Measurements from ENCODE around the gene TTBK2. TPM values are rescaled to one million over a fixed set of nuclear protein-coding genes. Genes with fewer than 3 reads are reported as not detected.

Gene TTBK2
- total and polyA plus RNA-seq, 2 donors (not counting 1 experiment from before 2014, with no cell fraction given), result 4.3 to 39.6 TPM

GRCh38 chr15:42730536-42730935 is 190.0 kb downstream of the TTBK2 start:
- Histone ChIP-seq H3K79me2 (ENCODE audit: control insufficient read depth, insufficient read depth, low read length) (peaks cover 2% of the 10 kb centered on the region), H3K9ac (ENCODE audit: low read length) (no peak overlapping the region), H3K4me2 (replicated peaks; ENCODE audit: low read depth, low read length, poor library complexity, severe bottlenecking) (no peak overlapping the region), H3K4me1 (ENCODE audit: control insufficient read depth in 2 of 2, insufficient read depth in 2 of 2, low read length in 2 of 2) (peaks cover 0 to 3% of the 10 kb centered on the region in 2 donors), H4K20me1 (ENCODE audit: control insufficient read depth, insufficient read depth, low read length, poor library complexity, severe bottlenecking) (no peaks in the 10 kb centered on the region), H2AFZ (ENCODE audit: insufficient read depth, low read depth, low read length, poor library complexity, severe bottlenecking) (no peak overlapping the region), H3K27me3 (replicated peaks in 1 of 4; ENCODE audit: control extremely low read depth in 1 of 4, control insufficient read depth in 3 of 4, insufficient read depth in 4 of 4, low read length in 3 of 4) (no peaks in the 10 kb centered on the region), H3K27ac (ENCODE audit: low read length in 2 of 2) (no peak overlapping the region), H3K36me3 (replicated peaks in 1 of 2; ENCODE audit: control extremely low read depth in 1 of 2, control insufficient read depth in 1 of 2, extremely low read depth in 1 of 2, insufficient read depth in 2 of 2, low read length in 1 of 2) (peaks cover 9 to 67% of the 10 kb centered on the region in 2 experiments), H3K9me3 (ENCODE audit: control extremely low read depth in 1 of 3, control insufficient read depth in 2 of 3, insufficient read depth in 1 of 3, low read length in 2 of 3) (no peaks in the 10 kb centered on the region), H3K4me3 (ENCODE audit: control extremely low read depth in 1 of 5, extremely low read depth in 1 of 5, insufficient read depth in 1 of 5, low read depth in 2 of 5, low read length in 4 of 5) (no peak overlapping the region)
- H3K27me3 Mint-ChIP-seq, result no peaks in the 10 kb centered on the region
- no peak for TF ChIP-seq EZH2 (IDR thresholded peaks at IDR 0.05; ENCODE audit: borderline replicate concordance, insufficient read depth, low read depth, low read length, poor library complexity, severe bottlenecking)
- TF ChIP-seq CTCF (IDR thresholded peaks at IDR 0.05), result no peak
- H3K9me3 Mint-ChIP-seq (ENCODE audit: insufficient read depth), result no peaks in the 10 kb centered on the region
- no peak overlapping the region for H3K4me3 Mint-ChIP-seq
- H3K27ac Mint-ChIP-seq, result no peak overlapping the region
- peaks cover 2% of the 10 kb centered on the region for H3K4me1 Mint-ChIP-seq
- DNase-seq (no peak), ATAC-seq (ENCODE audit: low read depth) (no peak)
- POLR2A ChIA-PET, result interaction anchor here (0.6 kb wide), 1 partner anchor 132 kb away, joined by 3 read pairs; no protein-coding TSS in a partner anchor
- CTCF ChIA-PET, result no interaction called here
- 97% methylated on average over 14 of the region's 14 CpGs for WGBS (ENCODE audit: insufficient coverage)
- intact Hi-C loops (cut with micrococcal nuclease), result loop anchor here (10.0 kb wide), 1 partner anchor 764 kb away; the partner anchor contains the start of gene TP53BP1

- H3K79me2 ChIP-seq (ENCODE audit: control insufficient read depth, insufficient read depth, low read length), result no peaks in the 10 kb centered on the region
- peaks cover 10 to 71% of the 10 kb centered on the region in 2 experiments for H3K36me3 ChIP-seq (replicated peaks in 1 of 2; ENCODE audit: control extremely low read depth in 1 of 2, control insufficient read depth in 1 of 2, extremely low read depth in 1 of 2, insufficient read depth in 2 of 2, low read length in 1 of 2)
- H3K4me3 ChIP-seq (ENCODE audit: control extremely low read depth in 1 of 5, extremely low read depth in 1 of 5, insufficient read depth in 1 of 5, low read depth in 2 of 5, low read length in 4 of 5), result no peak overlapping the region
- no peak for TF ChIP-seq EZH2 (IDR thresholded peaks at IDR 0.05; ENCODE audit: borderline replicate concordance, insufficient read depth, low read depth, low read length, poor library complexity, severe bottlenecking)
- TF ChIP-seq CTCF (IDR thresholded peaks at IDR 0.05), result no peak
- ATAC-seq (ENCODE audit: low read depth) (no peak), DNase-seq (no peak)
- peaks cover 2% of the 10 kb centered on the region for H3K4me1 Mint-ChIP-seq
- 91% methylated on average over 7 of the region's 8 CpGs for WGBS (ENCODE audit: insufficient coverage)
- no peak overlapping the region for H2AFZ ChIP-seq (ENCODE audit: insufficient read depth, low read depth, low read length, poor library complexity, severe bottlenecking)
- H3K9me3 Mint-ChIP-seq (ENCODE audit: insufficient read depth), result no peaks in the 10 kb centered on the region
- no peak overlapping the region for H3K4me2 ChIP-seq (replicated peaks; ENCODE audit: low read depth, low read length, poor library complexity, severe bottlenecking)
- no peaks in the 10 kb centered on the region for H3K4me1 ChIP-seq (ENCODE audit: control insufficient read depth in 2 of 2, insufficient read depth in 2 of 2, low read length in 2 of 2)
- H3K27ac ChIP-seq (ENCODE audit: low read length in 2 of 2), result no peak overlapping the region
- intact Hi-C loops (cut with micrococcal nuclease), result loop anchor here (10.0 kb wide), 1 partner anchor 765 kb away; the partner anchor contains the start of gene TP53BP1
- ChIA-PET CTCF (no interaction called here), POLR2A (no interaction called here)
- H3K4me3 Mint-ChIP-seq, result no peak overlapping the region
- no peak overlapping the region for H3K9ac ChIP-seq (ENCODE audit: low read length)
- H3K27me3 Mint-ChIP-seq, result no peaks in the 10 kb centered on the region
- no peaks in the 10 kb centered on the region for H3K9me3 ChIP-seq (ENCODE audit: control extremely low read depth in 1 of 3, control insufficient read depth in 2 of 3, insufficient read depth in 1 of 3, low read length in 2 of 3)
- H3K27me3 ChIP-seq (replicated peaks in 1 of 4; ENCODE audit: control extremely low read depth in 1 of 4, control insufficient read depth in 3 of 4, insufficient read depth in 4 of 4, low read length in 3 of 4), result no peaks in the 10 kb centered on the region
- no peak overlapping the region for H3K27ac Mint-ChIP-seq
- H4K20me1 ChIP-seq (ENCODE audit: control insufficient read depth, insufficient read depth, low read length, poor library complexity, severe bottlenecking), result no peaks in the 10 kb centered on the region
These were observed 190.4 kb downstream of the TTBK2 start for GRCh38 chr15:42730135-42730534.

Data from B cell (primary cell).